GM19455 (cell line): ENCODE data around the gene NYAP2.

Source experiments
- ATAC-seq: cut with Tn5 transposase; IDR thresholded peaks from one replicate; pipeline ENCODE4 v1.9.1; 2021; ENCODE audit not compliant: unreplicated experiment

The NYAP2 gene

DNA sequence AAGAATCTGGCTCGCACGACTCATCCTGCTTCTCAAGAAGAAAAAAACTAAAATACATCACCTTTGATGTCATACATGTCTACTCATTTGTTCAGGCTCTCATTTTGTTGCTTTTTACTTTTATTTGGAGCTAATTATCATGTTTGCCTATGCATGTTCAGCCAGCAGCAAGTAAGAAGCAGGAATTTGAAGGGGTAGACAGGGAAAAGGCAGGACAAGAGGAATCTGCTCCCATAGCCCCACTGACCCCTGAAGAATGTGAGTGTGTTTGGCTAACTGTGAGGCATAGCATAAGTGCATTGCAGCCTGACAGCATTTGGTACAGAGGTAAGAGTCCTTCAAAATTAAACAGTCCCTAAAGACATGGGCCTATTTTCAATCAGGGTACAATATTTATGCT is 72.7 kb downstream of the NYAP2 start:
- ATAC-seq = no peak

DNA sequence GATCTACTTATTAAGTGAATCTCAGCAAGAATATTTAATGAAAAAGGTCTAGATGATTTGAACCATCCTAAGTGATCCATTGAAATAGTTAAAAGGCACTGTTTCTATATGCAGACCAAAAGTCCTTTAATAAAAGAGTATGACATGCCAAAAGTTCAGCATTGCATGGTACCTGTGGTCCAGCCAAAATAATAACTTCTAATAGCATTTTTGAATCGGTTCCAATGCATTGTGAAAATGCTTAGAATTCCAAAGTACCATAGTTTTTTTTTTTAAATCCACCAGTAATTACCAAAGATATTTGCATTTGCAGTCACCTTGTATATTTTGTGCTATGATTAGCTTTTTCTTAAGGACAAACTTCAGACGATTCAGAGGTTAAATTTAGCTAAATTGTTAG is 79.9 kb downstream of the NYAP2 start:
- ATAC-seq = no peak

DNA sequence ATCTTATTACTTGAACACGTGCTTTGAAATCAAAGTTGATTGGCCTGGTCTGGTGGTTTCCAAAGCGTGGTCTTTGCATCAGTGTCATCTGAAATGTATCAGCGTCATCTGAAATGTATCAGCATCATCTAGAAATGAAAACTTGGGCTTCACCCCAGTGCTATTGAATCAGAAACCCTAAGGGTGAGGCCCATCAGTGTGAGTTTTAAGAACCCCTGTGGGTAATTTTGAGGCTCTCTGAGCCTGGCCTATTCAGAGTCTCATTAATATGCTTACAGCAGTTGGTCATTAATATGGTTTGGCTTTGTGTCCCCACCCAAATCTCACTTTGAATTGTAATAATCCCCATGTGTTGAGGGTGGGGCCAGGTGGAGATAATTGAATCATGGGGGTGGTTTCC is 85.2 kb downstream of the NYAP2 start:
- no peak for ATAC-seq

DNA sequence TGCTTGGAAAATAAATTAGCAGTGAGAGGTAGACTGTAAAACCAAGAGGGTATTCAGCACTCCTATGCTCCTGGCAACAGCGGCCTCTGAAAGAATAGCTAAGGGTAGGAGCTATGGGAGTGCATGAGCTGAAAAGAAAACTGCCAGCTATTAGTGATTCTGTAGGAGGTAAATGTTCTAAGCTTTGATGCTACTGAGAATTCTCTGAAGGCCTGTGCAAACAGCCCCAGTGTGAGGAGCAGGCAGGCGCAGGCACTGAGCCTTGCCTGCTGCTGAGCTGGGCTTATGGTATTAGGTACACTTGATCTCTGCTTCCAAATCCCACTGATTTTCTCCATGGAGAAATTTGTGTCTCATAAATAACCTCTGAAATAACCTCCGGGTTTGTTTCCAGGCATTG is 86.7 kb downstream of the NYAP2 start:
- ATAC-seq = no peak

DNA sequence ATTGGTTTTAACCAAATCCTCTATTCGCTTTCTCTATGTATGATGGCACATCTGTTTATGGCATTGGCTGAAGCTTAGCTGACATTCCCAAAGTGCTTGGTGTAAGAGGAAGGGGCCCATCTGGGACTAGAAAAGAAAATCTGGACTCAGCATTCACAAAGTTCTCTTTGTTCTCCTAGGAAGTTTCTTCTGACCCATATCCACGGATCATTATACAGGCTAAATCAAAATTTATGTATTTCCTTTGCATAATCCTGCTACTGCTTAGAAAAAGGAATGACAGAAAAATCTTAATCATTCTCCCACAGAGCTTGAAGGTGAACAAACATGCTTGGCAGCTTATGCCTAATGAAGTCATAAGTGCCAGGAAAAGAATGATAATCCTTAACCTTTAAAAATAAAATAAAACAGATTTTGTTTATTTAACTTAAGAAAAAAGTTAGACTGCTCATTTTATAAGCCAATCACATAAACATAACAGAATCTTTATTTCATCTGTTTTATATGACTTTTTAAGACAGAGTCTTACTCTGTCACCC is 88.4 kb downstream of the NYAP2 start:
- no peak for ATAC-seq

DNA sequence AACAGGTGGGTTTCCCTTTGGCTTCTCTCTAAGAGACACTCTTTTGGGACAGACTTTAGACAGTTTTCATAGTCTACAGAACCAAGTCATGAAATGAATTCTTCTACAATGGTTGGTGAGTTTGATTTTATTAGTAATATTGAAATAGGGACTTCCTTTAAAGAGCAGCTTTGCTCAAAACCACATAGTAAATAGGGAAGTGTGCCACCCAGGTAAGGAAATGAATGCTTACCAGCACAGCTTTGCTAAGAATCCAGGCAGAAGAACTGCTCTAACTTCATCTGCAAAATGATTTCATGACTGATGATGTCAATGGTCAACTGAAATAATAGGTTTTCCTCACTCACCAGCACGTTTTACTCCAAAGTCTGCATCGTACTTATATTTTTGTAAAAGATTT is 89.2 kb downstream of the NYAP2 start:
- no peak for ATAC-seq

DNA sequence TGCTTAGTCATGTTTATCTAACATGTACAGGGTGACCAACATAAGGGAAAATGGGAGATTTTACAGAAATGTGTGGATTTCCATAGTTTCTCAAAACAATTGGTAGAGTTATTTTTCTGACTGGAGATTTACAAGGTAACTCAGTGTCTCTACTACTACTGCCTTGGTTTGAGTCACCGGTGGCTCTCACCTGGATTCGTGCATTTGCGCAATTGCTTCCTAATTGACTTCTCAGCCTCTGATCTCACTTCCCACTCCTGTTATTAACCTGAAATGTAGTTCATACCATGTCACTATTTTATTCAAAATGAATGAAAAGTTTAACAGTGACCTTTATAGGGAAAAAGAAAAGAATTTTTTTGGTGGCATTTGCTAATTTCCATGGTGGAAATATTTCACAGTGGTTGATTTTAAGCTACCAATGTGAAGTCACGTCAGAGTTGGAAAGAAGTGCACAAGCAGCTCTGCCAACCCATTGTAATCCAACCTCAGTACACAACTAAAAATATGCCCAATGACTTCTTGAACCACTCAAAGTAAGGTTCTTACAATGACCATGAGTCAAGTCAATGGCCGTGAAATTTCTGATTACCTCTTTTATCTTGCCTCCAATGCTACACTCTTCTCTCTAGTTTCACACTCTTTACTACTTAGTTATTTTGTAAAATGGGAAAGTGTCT is 94.0 kb downstream of the NYAP2 start:
- no peak for ATAC-seq

DNA sequence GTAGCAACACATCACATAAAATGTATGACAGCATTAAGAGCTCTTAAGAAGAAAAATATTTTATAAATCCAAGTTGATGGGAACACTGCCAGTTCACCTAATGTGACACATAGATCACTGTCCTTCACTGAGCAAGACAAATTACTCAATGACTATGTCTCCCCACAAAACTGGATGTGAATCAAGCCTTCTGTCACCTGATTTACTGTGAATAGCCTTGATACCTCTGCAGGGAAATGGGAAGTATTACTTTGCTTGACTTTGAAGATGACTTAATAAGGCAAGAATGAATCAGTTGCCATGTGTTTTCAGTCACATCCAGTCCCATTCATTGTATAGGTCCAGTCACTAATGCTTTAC is 94.6 kb downstream of the NYAP2 start:
- no peak for ATAC-seq

DNA sequence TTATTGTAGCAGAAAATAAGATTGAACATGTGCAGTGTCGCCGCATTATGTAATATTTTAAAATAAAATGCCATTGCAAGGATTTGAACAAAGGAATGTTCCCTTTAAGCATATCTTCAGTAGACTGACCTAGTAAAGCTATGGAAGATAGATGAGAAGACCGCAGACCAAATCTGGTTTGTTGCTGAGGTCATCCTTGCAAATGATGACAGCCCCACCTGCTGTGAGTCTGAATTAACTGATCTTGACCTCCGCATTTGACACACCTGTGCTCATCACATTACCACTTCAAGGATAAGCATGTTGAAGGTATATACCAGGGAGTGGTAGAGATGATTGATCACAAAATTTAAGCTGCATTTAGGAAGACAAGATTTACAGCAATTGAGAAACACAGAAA is 96.2 kb downstream of the NYAP2 start:
- ATAC-seq = no peak

DNA sequence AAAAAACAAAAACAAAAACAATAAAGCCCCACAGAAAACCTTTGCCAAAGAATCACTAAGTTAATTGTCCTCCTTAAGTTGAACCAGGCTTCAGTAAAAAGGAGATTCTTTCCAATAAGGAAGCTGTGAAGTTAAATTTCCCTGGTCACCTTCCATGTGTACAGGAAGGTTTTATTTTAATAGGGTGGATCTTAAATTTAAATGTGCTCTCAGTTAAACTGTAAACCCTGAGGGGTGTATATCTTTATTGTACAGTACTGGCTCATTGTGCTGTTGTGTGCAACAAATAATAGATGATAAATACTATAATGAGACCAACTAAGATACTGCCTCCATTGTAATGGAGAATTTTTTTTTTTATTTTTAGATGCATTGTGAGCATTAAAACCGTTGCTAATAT is 97.1 kb downstream of the NYAP2 start:
- ATAC-seq = no peak

DNA sequence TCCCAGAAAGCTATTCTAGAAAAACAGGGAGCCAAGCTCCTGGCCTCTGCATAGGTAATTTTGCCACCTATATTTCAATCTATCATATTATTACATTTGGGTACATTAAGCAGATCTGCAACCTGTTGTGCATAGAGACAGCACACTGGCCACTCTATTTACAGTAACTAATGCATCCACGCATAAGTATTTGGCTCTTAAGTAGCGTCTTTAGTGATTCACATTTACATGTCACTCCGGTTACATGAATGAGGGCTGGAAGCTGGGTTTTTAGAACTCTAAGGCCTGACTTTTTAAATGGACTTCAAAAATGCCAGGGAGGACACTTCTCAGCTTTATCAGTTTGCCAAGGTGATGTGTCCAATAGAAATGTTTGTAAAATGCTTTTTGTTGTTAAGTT is 97.7 kb downstream of the NYAP2 start:
- no peak for ATAC-seq

DNA sequence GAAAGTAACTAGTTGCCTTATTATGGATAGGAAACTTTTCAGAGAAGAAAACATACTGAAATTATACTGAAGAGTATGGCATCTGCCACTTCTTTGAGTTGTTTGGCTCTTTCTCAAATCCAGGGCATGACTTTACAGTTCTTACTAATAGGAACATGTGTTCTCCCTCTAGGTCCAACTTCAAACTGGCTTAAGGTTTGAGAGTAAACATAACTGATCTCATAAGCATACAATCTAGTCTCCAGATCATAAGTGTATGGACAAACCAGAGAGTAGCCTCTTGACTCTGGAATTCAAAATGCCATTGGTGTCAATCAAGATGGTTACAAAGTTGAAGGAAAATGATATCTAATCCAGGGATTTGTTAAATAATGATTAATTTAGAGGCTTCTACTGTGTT is 101.5 kb downstream of the NYAP2 start:
- no peak for ATAC-seq

DNA sequence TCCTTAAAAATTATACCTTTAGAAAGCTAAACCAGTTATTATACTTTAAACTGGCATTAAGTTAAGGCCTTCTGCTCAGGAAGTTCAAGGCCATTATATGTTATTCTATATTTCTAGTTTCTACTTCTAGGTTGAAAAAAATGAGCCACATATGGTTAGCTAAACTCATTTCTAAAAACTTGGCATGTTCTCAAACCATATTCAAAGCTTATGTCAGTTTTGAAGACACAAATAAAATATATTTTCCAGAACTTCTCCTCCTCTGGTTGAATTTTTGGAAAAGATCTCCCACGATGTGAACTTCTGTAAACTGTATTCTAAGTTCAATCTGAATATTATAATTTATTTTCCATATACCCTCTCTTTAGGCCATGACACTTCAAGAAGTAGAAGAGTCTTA is 103.5 kb downstream of the NYAP2 start:
- no peak for ATAC-seq

DNA sequence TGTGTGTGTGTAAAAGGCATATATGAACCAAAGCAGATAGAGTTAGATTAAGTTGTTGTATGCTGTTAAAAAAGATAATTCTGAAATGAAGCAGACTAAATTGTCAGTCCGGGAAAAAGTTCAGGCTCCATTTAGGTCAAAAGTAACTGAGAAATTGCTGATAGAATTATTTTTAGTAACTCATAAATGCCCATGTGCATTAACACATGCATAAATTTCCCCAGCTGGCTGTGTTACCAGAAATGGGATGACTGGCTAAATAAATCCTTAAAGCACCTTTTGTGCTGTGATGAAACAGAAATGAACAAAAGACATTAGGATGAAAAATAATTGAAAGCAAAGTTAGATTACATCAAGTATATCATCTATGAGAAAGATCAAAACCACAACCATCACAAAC is 111.3 kb downstream of the NYAP2 start:
- ATAC-seq = no peak

DNA sequence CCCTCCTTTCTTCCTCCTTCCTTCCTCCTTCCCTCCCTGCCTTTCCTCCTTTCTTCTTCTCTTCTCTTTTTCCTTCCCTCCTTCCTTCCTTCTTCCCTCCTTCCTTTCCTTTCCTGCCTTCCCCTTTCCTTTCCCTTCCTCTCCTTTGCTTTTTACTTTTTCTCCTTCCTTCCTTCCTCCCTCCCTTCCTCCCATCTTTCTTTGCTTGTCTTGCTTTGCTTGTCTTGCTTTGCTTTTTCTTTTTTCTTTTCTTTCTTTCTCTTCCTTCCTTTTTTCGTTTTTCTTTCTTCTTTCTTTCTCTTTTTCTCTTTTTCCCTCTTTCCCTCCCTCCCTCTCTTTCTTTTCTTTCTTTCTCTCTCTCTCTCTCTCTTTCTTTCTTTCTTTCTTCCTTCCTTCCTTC is 113.0 kb downstream of the NYAP2 start:
- ATAC-seq = no peak

DNA sequence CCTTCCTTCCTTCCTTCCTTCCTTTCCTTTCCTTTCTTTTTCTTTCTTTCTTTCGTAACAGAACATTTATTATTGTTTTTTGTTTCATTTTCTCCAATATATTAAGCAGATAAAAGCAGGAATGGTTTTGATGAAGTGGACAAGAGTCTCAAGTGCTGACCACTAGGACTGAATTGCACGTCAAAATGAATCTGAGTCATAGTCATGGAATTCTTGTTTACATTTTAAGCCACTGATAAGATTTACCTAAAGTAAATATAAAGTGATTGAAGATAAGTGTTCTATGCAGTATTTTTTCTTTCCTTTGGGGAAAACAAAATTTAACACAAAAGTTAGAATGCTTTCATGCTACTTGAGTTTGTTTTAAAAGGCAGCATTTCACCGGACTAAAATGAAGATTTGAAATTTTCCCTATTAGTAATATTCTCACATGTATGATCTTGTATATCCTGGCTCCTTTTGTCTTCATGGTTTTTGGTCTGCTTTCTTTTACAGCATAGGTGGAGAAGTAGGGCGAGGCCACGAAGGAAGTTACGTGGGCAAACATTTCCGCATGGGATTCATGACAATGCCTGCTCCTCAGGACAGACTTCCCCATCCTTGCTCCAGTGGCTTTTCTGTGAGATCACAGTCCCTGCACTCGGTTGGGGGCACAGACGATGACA is 113.5 kb downstream of the NYAP2 start:
- ATAC-seq = no peak

DNA sequence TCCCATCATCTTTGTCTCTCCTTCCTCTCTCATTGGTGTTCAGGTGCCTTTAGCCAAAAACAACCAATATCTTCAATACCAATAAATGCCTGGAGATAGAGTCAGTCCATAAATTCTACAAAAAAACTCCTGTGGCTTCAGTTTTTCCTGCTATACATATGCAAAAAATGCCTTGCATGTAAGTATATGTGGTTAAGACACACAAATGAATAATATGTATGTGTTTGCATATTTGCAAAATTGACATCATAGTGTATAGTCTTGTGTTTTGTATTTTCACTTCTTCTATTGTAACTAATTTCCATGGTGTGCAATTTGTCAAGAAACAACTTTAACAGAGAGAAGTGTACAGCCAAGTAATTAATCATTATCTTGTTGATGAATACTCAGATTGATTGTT is 115.5 kb downstream of the NYAP2 start:
- no peak for ATAC-seq

DNA sequence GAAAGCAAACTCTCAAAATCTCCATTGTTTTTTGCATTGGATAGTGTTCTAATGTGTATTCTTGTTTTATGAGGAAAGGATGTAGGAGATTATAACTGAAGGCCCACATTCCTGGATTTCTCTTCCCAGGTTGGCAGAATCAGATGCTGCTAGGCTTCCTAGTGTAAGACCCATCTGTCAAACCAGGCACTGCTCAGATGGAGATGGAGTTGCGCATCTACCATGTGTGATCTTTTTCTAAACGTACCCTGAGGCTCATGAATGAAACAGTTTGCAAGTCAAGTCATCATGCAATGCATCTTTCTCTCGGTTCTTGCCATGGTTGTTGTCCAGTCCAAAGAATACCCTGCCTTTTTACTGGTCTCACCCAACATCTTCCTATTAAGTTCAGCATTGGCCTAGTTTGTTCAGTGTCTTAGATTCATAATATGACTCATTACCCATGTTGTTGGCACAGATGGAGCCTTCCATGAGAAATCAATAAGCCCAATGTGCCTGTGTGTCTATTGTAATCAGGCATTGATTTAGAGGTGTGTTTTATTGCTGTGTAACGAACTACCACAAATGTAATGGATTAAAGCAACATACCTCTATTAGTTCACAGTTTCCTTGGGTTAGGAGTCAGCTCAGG is 127.4 kb downstream of the NYAP2 start:
- ATAC-seq = no peak

DNA sequence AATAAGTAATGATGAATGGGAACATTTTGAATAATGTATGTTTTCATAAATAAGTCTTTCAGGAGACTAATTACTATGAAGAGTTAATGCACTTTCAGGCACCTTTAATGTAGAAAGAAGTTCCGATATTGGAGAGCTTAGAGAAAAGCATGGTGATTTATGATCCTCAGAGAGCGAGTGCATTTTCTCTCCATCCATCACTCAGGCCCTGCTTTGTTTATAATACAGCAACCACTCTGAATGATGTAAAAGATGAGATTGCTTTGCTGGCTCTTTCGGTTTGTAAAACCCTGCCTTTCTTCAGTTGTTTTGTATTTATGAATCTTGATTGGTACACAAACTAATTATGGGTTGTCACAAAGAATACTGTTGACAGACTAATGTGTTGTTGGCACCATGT is 132.0 kb downstream of the NYAP2 start:
- no peak for ATAC-seq

DNA sequence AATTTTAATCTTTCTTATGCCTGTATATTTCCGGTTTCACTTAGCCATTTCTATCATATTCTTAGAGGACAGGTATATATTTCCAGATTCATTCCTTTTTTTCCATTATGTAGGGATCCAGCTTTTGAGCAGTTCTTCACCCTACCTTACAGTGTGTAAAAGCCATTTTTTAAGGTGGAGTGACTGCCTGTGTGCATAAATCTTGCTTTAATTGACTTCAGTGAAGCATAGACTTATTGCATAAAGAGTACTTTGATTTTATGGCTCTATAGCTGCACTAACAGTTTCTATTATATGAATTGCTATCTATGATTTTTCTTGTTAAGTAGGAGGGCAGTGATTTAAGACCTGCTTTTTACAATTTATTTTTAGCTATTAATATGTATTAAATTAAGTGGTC is 132.6 kb downstream of the NYAP2 start:
- no peak for ATAC-seq

DNA sequence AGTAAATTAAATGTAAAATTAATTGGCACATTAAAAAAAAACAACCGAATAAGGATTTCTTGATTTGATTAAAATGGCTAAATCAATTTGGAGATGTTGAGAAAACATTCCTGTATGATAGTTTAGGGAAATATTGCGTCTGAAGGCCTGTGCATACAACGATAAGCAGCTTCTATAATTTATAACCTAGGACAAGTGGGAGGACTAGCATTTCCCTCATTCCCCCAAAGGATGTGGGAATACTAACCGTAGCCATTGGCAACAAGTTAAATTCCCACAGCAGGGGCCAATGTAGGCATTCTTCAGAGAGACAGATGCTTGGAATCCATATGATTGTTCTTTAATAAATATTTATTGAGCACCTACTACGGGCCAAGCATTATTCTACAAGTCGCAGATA is 134.5 kb downstream of the NYAP2 start:
- ATAC-seq = no peak

DNA sequence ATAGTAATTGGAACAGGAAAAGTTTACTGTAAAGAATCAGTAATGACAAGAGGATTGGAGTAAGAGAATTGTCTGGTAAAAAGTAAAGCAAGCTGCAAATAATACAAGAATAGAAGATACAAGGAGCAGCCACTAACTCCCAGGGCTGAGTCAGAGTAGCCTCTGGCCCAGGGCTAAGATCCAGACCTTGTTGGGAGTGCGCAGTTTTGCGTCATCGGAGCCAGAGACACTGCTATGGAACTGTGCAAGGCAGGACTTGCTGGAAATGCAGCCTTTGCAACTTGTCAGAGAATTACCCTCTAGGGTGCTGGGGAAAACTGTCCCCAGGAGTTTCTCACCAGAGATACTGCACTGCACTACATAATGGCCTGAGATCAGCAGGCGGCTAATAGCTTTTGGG is 135.2 kb downstream of the NYAP2 start:
- no peak for ATAC-seq
